HG03097 (cell line): ENCODE measurements around the gene ZNF844.
"Not testable (repeated sequence)": the region's sequence is repeated elsewhere in the genome, so short reads cannot be mapped to it uniquely, and the experiment has no call there.

Source experiments
- ATAC-seq: cut with Tn5 transposase; IDR thresholded peaks from one replicate; pipeline ENCODE4 v1.9.1; 2021; ENCODE audit not compliant: unreplicated experiment, low FRiP score

The ZNF844 gene

DNA sequence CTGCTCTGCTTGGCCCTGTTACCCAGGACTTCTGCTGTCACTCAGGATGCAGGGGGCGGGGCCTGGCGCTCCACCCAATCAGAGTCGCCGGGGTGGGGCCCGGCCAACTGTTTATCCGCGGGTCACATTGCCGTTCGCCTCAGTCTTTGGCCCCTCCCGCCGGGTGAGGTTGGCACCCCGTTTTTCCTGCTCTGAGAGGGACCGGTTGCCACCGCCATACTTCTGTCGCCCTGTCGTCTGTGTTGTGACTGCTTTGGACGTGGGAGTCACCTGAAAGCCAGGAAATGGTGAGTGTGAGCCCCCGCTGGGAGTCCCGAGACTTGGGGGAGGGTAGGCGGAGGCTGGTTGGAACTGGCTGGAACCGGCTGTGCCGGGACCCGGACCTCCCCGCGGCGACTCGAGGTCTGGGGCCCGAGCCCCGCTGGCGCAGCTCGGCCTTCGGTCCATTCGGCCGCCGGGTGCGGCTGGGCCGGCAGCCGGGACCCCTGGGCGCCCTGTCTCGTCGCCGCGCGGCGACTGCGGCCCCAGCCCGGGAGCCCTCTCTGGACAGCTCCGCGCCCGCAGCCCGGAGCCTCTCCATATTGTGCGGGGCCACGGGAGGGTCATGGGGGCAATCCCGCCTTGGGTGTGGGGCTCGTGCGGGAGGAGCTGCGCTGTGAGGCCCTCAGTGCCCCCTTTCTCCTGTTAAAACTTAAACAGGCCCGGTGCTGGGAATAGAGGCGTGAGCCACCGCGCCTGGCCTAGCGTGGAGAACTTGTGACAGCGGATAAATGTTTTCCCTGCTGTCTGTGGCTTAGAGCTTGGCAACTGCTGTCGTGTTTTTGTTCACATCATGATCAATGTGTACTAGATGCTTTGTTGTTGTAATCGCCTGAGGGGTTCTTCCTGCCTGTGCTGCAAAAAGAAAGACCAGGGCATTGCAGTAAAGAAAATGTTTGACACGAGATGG is at the start of gene ZNF844:
TSS of gene ZNF844 (plus strand) at position 142 of the 949 bp plus-strand sequence. CDS start at position 285, 143 bp downstream.
- ATAC-seq = peak; percentile 74

DNA sequence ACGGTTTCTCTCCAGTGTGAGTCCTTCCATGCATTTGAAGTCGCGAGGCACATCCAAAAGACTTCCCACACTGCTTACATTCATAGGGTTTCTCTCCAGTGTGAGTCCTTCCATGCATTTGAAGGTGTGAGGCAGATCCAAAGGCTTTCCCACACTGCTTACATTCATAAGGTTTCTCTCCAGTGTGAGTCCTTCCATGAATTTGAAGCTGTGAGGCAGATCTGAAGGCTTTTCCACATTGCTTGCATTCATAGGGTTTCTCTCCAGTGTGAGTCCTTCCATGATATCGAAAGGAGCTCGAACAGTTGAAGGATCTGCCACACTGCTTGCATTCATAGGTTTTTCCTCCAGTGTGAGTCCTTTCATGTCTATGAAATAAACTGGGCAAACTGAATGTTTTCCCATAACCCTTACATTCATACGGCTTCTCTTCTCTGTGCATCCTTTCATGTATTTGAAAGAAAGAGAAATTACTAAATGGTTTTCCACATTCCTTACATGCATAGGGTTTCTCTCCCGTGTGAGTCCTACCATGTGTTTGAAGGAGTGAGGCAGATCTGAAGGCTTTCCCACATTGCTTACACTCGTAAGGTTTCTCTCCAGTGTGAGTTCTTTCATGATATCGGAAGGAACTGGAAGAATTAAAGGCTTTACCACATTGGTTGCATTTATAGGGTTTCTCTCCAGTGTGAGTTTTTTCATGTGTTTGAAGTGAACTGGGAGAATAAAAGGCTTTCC is 49.3 kb upstream of the ZNF844 start:
- no peak for ATAC-seq

DNA sequence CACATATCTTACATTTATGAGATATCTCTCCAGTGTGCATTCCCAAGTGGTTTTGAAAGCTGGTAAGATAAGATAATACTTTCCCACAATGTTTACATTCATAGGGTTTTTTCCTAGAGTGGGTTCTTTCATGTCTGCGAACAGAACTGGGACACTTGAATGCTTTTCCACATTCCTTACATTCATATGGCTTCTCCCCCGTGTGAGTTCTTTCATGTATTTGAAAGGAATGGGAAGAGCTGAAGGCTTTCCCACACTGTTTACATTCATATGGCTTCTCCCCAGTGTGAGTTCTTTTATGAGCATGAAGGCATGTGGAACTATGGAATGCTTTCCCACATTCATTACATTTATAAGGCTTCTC is 48.8 kb upstream of the ZNF844 start:
- no peak for ATAC-seq

DNA sequence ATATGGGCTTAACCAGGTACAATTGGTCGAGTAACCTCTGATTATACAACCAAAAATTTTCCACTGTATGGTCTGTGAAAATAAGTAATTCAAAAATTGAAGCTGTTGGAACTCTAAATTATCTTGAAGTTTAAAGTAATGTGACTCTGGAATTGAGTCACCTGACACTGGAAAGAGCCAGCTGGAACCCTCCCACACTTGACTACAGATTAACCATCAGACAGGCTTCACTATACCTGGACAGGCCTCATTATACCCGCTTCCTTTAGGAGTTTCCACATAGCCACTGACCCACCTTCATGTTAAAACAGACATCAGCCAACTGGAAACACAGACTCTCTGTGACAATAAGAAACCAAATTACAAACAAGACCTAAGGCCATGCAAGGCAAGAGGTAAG is 30.3 kb upstream of the ZNF844 start:
- ATAC-seq = no peak

DNA sequence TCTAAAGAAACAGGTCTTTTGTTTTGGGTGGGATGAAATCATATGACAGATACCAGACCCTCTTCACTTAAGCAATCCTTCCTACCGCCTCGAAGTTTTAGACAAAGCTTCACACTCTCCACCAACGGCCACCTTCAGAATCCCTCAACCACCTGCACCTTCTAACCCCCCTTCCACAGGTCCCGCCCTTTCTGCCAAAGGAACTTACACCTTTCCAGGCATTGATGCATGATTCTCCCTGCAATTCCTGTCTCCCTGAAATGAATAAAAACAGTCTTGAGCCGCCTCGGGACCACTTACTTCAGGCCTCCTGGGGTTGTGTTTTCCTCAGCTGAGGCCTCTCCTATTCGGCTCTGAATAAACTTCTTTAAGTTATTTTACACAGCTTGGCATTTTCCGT is 29.9 kb upstream of the ZNF844 start:
- no peak for ATAC-seq

DNA sequence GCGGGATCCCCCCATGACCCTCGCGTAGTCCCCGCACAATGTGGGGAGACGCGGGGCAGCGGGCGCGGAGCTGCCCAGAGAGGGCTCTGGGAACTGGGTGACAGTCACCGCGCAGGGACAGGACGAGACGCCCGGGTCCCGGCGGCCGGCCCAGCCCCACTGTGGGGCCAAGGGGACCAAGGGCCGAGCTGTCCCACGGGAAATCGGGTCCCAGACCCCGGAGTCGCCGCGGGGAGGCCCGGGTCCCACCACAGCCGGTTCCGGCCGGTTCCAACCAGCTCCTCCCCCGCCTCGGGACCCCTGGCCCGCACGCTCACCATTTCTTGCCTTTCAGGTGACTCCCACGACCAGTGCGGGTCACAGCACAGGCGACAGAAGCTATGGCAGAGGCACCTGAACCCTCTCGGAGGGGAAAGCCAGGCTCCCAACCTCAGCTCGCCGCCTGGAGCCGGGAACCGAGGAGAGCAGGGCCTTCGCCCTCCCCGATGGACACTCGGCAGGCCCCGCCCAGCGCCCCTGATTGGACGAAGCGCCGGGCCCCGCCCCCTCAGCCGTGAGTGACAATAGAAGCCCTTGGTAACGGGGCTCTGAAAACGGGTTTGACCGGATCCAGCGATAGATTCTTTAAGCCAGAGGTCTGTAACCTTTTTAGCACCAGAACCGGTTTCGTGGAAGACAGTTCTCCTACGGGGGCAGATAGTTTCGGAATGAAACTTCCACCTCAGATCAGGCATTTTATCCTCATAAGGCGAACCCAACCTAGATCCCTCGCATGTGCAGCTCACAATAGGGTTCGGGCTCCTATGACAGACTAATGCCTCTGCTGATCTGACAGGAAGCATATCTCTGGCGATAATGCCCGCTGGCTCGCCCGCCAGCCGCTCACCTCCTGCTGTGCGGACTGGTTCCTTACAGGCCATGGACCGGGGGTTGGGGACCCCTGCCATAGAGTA is 29.0 kb upstream of the ZNF844 start, which contains the start of gene ZNF433:
TSS of gene ZNF433 (minus strand) at position 460 of the 953 bp plus-strand sequence. CDS start at position 320, 140 bp downstream.
- ATAC-seq = peak; percentile 89

DNA sequence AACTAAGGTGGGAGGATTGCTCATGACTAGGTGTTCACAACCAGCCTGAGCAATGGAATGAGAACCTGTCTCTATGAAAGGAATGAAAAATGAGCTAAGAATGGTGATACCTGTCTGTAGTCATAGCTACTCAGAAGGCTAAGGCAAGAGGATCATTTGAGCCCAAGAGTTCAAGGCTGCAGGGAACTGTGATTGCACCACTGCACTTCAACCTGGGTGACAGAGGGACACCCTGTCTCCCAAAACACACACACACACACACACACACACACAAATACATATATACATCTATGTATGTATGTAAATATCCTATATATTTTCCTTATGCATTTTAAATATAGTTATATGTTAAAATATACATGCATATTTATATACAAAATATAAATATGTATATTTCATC is 21.6 kb upstream of the ZNF844 start:
- ATAC-seq = no peak

DNA sequence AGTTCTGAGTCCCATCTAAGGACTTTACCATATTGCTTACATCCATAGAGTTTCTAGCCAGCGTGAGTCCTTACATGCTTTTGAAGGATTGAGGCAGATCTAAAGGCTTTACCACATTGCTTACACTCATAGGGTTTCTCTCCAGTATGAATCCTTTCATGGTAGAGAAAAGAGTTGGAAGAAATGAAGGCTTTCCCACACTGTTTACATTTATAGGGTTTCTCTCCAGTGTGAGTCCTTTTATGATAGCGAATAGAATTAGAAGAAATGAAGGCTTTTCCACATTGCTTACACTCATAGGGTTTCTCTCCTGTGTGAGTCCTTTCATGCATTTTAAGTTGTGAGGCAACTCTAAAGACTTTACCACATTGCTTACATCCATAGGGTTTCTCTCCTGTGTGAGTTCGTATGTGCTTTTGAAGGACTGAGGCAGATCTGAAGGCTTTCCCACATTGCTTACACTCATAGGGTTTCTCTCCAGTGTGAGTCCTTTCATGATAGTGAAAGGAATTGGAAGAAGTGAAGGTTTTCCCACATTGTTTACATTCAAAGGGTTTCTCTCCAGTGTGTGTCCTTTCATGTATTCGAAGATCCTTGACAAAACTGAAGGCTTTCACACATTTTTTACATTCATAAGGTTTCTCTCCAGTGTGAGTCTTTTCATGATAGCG is 20.6 kb upstream of the ZNF844 start:
- no peak for ATAC-seq

DNA sequence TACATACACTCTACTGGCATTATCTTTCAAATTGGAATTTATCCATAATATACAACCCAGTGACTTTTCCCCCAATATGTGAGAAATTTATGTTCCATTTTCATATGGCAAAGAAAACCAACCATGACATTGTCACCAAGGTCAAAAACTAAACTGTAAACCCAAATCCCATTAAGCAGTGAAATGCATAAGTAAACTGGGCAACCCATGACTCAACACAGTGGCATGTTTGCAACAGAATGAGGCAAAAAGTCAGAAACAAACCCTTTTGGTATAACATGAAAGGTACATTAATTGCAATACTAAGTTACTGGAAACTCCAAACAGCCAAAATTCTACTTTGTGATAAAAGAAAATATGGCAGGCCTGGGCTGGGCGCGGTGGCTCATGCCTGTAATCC is 16.7 kb upstream of the ZNF844 start:
- ATAC-seq = no peak

DNA sequence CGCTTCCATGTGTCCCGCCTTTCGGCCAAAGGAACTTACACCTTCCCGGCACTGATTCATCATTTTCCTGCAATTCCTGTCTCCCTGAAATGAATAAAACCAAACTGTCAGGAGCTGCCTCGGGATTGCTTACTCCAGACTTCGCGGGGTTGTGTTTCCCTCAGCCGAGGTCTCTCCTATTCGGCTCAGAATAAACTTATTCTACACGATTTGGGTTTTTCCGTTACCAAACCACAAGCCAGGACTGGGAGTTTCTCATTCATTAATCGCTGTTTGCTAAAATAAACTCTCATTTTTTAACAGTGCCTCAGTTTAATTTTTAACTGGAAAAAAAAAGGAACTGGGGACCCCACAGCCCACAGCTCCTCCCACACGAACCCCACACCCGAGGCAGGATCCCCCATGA is 12.4 kb upstream of the ZNF844 start:
- ATAC-seq = peak; percentile 30

DNA sequence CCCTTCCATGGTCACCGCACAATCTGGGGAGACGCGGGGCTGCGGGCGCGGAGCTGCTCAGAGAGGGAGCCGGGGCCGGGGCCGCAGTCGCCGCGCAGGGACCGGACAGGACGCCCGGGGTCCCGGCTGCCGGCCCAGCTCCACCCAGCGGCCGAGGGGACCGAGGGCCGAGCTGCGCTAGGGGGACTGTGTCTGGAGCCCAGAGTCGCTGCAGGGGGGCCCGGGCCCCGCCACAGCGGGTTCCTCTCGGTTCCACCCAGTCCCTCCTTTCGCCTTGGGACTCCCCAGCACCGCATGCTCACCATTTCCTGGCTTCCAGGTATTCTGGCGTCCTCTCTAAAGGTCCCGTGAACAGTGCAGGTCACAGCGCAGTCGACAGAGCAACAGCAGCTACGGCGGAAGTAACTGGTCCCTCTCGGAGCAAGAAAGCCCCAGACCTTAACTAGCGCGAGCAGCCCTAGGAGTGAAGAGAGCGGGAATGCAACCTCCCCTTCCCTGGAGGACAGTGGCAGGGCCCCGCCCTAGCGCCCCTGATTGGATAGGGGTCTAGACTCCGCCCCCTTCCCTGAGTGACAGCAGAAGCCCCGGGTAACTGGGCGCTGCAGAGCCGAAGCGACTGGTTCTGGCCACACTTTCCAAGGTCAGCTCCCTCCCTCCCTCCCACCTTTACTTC is 11.9 kb upstream of the ZNF844 start, which contains the start of gene ZNF878:
TSS of gene ZNF878 (minus strand) at position 465 of the 673 bp plus-strand sequence. CDS start at position 305, 160 bp downstream.
- ATAC-seq = peak; percentile 82

DNA sequence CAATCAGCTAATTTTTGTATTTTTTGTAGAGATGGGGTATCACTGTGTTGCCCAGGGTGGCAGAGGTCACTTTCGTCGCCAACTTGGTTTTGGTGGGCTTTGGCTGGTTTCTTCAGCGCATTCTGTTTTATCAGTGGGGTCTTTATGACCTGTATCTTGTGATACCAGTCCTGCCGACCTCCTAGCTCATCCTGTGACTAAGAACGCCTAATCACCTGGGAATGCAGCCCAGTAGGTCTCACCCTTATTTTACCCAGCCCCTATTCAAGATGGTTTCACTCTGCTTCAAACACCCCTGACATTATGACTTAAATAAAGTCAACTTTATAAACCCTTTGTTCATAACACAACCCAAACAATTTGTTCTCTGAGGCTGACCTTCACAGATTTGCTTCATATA is 8.7 kb upstream of the ZNF844 start:
- no peak for ATAC-seq

DNA sequence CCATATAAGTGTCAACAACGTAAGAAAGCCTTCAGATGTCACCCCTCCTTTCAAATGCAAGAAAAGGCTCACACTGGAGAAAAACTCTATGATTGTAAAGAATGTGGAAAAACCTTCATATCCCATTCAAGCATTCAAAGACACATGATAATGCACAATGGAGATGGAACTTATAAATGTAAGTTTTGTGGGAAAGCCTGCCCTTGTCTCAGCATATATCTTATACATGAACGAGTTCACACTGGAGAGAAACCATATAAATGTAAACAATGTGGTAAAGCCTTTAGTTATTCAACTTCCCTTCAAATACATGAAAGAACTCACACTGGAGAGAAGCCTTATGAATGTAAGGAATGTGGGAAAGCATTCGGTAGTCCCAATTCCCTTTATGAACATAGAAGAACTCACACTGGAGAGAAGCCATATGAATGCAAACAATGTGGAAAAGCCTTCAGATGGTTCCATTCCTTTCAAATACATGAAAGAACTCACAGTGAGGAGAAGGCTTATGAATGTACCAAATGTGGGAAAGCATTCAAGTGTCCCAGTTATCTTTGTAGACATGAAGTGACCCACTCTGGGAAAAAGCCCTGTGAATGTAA is 11.1 kb downstream of the ZNF844 start:
- no peak for ATAC-seq

DNA sequence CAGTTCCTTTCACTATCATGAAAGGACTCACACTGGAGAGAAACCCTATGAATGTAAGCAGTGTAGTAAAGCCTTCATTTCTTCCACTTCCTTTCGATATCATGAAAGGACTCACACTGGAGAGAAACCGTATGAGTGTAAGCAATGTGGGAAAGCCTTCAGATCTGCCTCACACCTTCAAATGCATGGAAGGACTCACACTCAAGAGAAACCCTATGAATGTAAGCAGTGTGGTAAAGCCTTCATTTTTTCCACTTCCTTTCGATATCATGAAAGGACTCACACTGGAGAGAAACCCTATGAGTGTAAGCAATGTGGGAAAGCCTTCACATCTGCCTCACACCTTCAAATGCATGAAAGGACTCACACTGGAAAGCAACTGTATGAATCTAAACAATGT is 11.8 kb downstream of the ZNF844 start:
- not testable (repeated sequence) for ATAC-seq

DNA sequence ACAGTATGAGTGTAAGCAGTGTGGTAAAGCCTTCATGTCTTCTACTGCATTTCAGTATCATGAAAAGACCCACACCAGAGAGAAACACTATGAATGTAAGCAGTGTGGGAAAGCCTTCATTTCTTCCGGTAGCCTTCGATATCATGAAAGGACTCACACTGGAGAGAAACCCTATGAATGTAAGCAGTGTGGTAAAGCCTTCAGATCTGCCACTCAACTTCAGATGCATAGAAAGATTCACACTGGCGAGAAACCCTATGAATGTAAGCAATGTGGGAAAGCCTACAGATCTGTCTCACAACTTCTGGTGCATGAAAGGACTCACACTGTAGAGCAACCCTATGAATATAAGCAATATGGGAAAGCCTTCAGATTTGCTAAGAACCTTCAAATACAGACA is 12.8 kb downstream of the ZNF844 start:
- no peak for ATAC-seq

DNA sequence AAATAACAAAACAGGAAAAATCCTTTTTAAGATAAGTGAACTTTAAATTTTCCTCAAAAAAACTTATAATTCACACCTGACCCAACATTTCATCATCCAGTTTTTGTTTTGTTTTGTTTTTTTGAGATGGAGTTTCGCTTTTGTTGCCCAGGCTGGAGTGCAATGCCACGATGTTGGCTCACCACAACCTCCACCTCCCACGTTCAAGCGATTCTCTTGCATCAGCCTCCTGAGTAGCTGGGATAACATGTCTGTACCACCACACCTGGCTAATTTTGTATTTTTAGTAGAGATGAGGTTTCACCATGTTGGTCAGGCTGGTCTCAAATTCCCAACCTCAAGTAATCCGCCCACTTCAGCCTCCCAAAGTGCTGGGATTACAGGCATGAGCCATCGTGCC is 18.8 kb downstream of the ZNF844 start:
- not testable (repeated sequence) for ATAC-seq

DNA sequence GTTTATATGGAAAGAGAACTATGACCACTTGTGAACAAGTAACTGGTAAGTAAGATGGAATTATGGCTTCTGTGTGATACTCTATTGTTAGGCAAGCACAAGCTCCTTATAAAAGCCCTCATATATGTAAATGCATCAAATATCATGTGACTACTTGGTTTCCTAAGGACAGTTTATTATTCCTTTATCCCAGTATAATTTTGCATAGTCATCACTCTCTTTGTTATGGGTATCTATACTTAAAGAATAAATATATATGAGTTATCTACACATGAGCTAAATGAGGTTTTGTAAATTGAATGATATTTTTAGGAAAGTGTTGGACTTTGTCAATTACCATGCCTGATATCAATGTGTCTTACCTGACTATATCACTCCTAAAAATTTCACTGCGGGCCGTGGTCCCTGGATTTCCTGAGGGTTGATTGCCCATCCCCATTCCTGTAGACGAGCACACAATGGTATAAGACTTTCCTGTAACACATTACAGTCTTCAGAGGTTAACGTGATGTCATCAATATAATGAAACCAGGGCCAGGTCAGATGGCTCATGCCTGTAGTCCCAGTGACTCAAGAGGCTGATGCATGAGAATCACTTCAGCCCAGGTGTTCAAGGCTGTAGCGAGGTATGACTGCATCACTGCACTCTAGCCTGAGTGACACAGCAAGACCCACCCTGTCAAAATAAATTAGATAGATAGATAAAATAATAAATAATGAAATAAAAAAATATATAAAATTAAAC is 20.7 kb downstream of the ZNF844 start:
- no peak for ATAC-seq

DNA sequence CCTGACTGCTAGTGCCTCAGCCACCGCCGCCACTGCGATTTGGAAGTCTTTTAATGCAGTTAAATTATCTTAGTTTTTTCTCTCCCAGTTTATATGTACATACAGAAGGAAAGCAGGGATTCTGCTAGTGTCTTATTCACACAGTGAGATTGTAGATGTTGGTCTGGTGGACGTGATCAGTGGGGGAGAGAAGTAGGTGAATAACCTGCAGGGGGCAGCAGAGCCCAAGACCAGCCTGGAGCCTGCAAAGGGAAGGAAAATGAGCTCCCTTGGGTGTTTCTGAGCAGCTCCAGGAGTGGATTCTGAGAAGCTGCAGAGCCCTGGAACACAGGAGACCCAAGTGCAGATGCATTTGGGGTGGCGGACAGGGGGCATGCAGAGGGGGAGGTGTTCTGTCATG is 26.3 kb downstream of the ZNF844 start:
- ATAC-seq = no peak
